Suprapubic skin (tissue), 4 donors: Measurements from ENCODE around the gene ZNF470. TPM values are rescaled to one million over a fixed set of nuclear protein-coding genes. Genes with fewer than 3 reads are reported as not detected.

ENCODE experiments used
- DNase-seq, 2 donors: peaks; one replicate each; pipeline ENCODE4 v3.0.0-alpha.2; 2019; ENCODE audit warnings: low spot score in 2 of 2
- H3K27ac ChIP-seq: fragments of 200-600 bp; sonication (generic); one replicate; pipeline ENCODE4 v1.5.1; 2019
- H3K27me3 ChIP-seq: fragments of 200-600 bp; sonication (generic); one replicate; pipeline ENCODE4 v1.5.1; 2019
- H3K36me3 ChIP-seq: fragments of 200-600 bp; sonication (generic); one replicate; pipeline ENCODE4 v1.5.1; 2019
- H3K4me1 ChIP-seq: fragments of 200-600 bp; sonication (generic); one replicate; pipeline ENCODE4 v1.5.1; 2019
- H3K4me3 ChIP-seq: fragments of 200-600 bp; sonication (generic); one replicate; pipeline ENCODE4 v1.5.1; 2019; ENCODE audit warnings: mild to moderate bottlenecking
- H3K9me3 ChIP-seq: fragments of 200-600 bp; sonication (generic); one replicate; pipeline ENCODE4 v1.5.1; 2019
- EP300 ChIP-seq: sonication (generic); formaldehyde crosslinking; IDR thresholded peaks from one replicate; pipeline ENCODE4 v1.6.1; 2017; ENCODE audit warnings: antibody characterized with exemption
- POLR2A ChIP-seq, 2 donors: fragments of 450-650 bp; IDR thresholded peaks; one replicate each; pipeline ENCODE4 v1.6.1; 2017; ENCODE audit warnings: antibody characterized with exemption in 2 of 2, mild to moderate bottlenecking in 2 of 2, moderate library complexity in 2 of 2
- POLR2AphosphoS5 ChIP-seq, 3 donors: sonication (generic); formaldehyde crosslinking; IDR thresholded peaks; one replicate each; pipeline ENCODE4 v1.6.1; 2017; ENCODE audit warnings: antibody characterized with exemption in 3 of 3
- WGBS: methylation state at CpG from one replicate; pipeline ENCODE4 v1.1.5; 2018; 5-methylcytosine and 5-hydroxymethylcytosine counted together
- total RNA-seq, 4 donors: library from RNA; depleted of rRNA; stranded (reverse); fragments of >200 nt; gene quantifications; one replicate each; pipeline ENCODE4 v1.1.0, GENCODE V29; 2016
- TF ChIP-seq, protein P1 (sequence below), 2 donors: fragments of 200-600 bp in 1 of 2; fragments of 450-650 bp in 1 of 2; sonication (generic) in 1 of 2; IDR thresholded peaks; one replicate each; pipeline ENCODE4 v1.5.1; 2016 to 2019; ENCODE audit warnings: antibody characterized with exemption in 2 of 2, mild to moderate bottlenecking in 1 of 2, moderate library complexity in 1 of 2

The ZNF470 gene
- total RNA-seq, 4 donors from 2014 or later, result 1.0 to 3.4 (median 1.5) TPM

GRCh38 chr19:56601375-56601774, 34.1 kb downstream of the ZNF470 start:
- WGBS, result 94% methylated on average over 3 of the region's 3 CpGs
- H3K27me3 ChIP-seq, result no peaks in the 10 kb centered on the region
- TF ChIP-seq EP300 (no peak), POLR2AphosphoS5 (IDR thresholded peaks at IDR 0.05) (no peak), POLR2A (IDR thresholded peaks at IDR 0.05) (no peak)
- TF ChIP-seq, protein P1, sequence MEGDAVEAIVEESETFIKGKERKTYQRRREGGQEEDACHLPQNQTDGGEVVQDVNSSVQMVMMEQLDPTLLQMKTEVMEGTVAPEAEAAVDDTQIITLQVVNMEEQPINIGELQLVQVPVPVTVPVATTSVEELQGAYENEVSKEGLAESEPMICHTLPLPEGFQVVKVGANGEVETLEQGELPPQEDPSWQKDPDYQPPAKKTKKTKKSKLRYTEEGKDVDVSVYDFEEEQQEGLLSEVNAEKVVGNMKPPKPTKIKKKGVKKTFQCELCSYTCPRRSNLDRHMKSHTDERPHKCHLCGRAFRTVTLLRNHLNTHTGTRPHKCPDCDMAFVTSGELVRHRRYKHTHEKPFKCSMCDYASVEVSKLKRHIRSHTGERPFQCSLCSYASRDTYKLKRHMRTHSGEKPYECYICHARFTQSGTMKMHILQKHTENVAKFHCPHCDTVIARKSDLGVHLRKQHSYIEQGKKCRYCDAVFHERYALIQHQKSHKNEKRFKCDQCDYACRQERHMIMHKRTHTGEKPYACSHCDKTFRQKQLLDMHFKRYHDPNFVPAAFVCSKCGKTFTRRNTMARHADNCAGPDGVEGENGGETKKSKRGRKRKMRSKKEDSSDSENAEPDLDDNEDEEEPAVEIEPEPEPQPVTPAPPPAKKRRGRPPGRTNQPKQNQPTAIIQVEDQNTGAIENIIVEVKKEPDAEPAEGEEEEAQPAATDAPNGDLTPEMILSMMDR (IDR thresholded peaks at IDR 0.05), result no peak
- DNase-seq, result no peak
- H3K9me3 ChIP-seq, result peaks cover 25% of the 10 kb centered on the region
- peaks cover 43% of the 10 kb centered on the region for H3K36me3 ChIP-seq
- H3K4me1 ChIP-seq, result peaks cover under 1% of the 10 kb centered on the region
- H3K4me3 ChIP-seq, result no peak overlapping the region
- H3K27ac ChIP-seq, result no peak overlapping the region

DNA sequence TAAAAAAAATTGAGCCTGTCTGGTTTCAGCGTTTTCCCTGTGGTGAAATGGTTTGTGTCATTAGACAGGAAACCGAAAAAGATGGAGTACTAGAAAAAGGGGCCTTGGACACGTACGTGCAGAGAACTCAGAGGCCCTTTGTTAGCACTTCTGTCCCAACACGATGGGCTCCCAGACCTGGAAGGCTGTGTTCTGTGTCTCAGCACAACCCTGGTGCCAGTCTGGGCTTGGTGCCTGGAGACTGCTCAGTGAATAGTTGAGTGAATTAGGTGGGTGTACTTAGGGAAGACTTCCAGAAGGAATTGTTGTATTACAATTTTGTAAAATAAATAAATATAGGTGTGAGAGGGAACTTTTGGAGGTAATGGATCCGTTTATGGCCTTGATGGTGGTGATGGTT, 36.6 kb downstream of the ZNF470 start:
- H3K27ac ChIP-seq, result no peak overlapping the region
- WGBS, result 78% methylated on average over 6 of the region's 6 CpGs
- H3K27me3 ChIP-seq, result no peaks in the 10 kb centered on the region
- H3K4me1 ChIP-seq, result no peaks in the 10 kb centered on the region
- H3K4me3 ChIP-seq, result no peak overlapping the region
- TF ChIP-seq POLR2A (IDR thresholded peaks at IDR 0.05), result no peak
- TF ChIP-seq EP300, result no peak
- TF ChIP-seq, protein P1 (IDR thresholded peaks at IDR 0.05), result no peak
- no peak for TF ChIP-seq POLR2AphosphoS5 (IDR thresholded peaks at IDR 0.05)
- no peak for DNase-seq
- peaks cover 30% of the 10 kb centered on the region for H3K9me3 ChIP-seq
- H3K36me3 ChIP-seq, result peaks cover 44% of the 10 kb centered on the region

DNA sequence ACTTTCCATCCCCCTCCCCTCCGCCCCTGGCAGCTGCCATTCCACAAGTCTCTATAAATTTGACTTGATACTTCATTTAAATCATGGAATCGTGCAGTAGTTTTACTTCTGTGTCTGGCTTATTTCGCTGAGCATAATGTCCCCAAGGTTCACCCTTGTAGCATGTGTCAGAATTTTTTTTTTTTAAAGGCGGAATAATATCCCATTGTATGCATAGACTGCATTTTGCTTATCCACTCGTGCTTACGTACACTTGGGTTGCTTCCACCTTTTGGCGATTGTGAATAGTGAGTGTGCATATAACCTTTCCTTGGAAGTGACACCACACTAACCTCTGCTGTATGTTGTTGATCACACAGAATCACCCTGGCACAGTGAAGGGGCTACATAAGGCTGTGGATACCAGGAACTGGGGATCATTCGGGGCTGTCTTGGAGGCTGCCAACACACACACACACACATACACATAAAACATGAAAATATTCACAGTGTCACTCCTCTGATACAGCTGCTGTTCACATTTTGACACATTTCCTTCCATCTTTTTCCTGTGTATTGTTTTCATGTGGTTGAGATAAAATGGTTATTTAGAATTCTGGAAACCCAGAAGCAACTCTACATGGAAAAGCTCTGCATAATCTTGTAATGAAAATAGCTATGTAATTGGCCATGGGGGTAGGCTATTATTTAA, 41.2 kb downstream of the ZNF470 start:
- Histone ChIP-seq H3K4me3 (no peak overlapping the region), H3K9me3 (peaks cover 41% of the 10 kb centered on the region), H3K27me3 (no peaks in the 10 kb centered on the region), H3K27ac (no peak overlapping the region), H3K4me1 (no peaks in the 10 kb centered on the region), H3K36me3 (peaks cover 33% of the 10 kb centered on the region)
- TF ChIP-seq POLR2A (IDR thresholded peaks at IDR 0.05), result no peak
- TF ChIP-seq, protein P1 (IDR thresholded peaks at IDR 0.05), result no peak
- 71% methylated on average over 8 of the region's 8 CpGs for WGBS
- no peak for DNase-seq

DNA sequence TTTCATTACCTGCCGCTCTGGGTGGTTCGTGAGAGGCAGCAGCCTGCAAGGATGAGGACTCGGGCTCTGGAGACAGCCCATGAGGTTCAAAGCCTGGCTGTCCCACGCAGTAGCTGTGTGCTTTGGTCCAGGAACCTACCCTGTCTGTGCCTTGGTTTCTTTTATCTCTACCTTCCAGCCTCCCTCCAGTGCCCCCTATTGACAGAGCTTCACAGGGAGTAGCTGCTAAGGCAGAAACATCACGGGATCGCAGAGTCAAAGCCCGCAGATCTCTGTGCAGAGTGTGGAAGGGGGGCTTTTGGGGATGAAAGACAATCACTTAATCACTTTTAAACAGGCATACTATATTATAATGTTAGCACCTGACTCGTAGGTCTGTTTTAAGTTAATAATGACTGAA, 44.0 kb downstream of the ZNF470 start:
- no peak overlapping the region for H3K27ac ChIP-seq
- no peak for DNase-seq
- peaks cover 40% of the 10 kb centered on the region for H3K9me3 ChIP-seq
- 74% methylated on average over 8 of the region's 8 CpGs for WGBS
- TF ChIP-seq, protein P1 (IDR thresholded peaks at IDR 0.05), result no peak
- TF ChIP-seq POLR2A (IDR thresholded peaks at IDR 0.05), result no peak
- no peak for TF ChIP-seq EP300
- no peak for TF ChIP-seq POLR2AphosphoS5 (IDR thresholded peaks at IDR 0.05)
- H3K27me3 ChIP-seq, result no peaks in the 10 kb centered on the region
- H3K36me3 ChIP-seq, result peaks cover 39% of the 10 kb centered on the region
- no peaks in the 10 kb centered on the region for H3K4me1 ChIP-seq
- H3K4me3 ChIP-seq, result no peak overlapping the region

DNA sequence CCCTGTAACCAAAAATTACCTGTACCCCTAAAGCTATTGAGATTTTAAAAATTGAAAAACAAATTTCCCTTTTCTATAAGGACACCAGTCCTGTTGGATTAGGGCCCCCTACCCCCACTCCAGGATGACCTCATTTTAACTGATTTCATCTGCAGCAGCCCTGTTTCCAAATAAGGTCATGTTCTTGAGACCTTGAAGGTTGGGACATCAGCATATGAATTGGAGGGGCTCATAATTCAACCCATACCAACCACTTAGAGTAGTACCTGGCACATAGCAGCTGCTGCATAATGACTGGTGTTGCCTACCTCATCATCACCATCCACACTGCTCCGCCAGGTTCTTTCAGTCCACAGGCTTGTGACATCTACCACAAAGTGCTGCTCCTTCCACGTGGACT, 45.5 kb downstream of the ZNF470 start:
- 88% methylated on average over 2 of the region's 2 CpGs for WGBS
- H3K9me3 ChIP-seq, result peaks cover 37% of the 10 kb centered on the region
- peaks cover 42% of the 10 kb centered on the region for H3K36me3 ChIP-seq
- no peak overlapping the region for H3K27ac ChIP-seq
- no peaks in the 10 kb centered on the region for H3K27me3 ChIP-seq
- H3K4me1 ChIP-seq, result no peaks in the 10 kb centered on the region
- TF ChIP-seq EP300, result no peak
- TF ChIP-seq POLR2AphosphoS5 (IDR thresholded peaks at IDR 0.05), result no peak
- no peak for TF ChIP-seq POLR2A (IDR thresholded peaks at IDR 0.05)
- TF ChIP-seq, protein P1 (IDR thresholded peaks at IDR 0.05), result no peak
- H3K4me3 ChIP-seq, result no peak overlapping the region
- DNase-seq, result no peak
